HG02840 (cell line): ENCODE measurements around the gene DENND4A.
A peak's percentile ranks its signal among the peaks of the same experiment; 100 is the strongest.

Source experiments
- ATAC-seq: cut with Tn5 transposase; IDR thresholded peaks from one replicate; pipeline ENCODE4 v1.9.1; 2021; ENCODE audit warnings: mild to moderate bottlenecking, moderate library complexity, moderate number of reproducible peaks; ENCODE audit not compliant: unreplicated experiment, low FRiP score

The DENND4A gene

DNA sequence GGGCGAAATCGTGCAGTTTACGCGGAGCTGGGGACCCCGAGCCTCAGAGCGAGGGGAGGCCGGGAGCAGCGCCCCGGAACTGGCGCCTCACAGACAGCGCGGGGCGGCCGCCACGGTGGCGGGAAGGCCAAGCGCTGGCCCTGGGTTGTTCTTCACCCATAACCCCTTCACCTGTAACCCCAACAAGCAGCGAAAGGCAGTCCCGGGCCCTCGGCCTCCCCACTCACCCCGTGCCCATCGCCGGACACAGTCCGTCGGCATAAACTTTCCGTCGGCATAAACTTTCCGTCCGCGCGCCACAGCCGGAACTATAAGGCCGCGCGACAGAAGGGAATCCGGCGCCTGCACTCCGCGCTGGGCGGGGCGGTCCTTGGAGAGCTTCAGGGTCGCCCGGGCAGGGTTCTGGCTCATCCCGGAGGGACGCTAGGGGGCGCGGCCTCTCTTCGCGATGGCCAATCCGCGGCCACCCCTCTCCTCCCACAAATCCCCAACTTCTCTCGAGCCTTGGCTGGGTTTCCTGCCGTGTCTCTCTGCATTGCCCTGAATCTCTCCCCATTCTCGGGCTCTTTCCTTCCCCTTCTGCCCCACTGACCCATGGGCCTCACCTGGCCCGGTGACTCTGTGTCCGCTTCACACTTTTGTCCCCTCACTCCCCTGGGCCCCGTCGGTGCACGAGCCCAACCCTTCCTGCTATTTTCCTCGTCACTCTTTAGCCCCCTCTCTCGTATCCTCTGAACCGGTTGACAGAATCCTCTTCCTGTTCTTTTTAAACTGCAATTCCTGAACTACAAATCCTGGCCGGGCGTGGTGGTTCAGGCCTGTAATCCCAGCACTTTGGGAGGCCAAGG, 181.0 kb downstream of the DENND4A start, which contains the start of gene INTS14:
INTS14 (minus strand) TSS at position 261 of the 848 bp plus-strand sequence. CDS start 3,751 bp downstream, outside the sequence.
- peak; percentile 95 for ATAC-seq
